Measurements from ENCODE around the gene APBA1. TPM values are rescaled to one million over a fixed set of nuclear protein-coding genes. Genes with fewer than 3 reads are reported as not detected.
"Not testable (repeated sequence)": the region's sequence is repeated elsewhere in the genome, so short reads cannot be mapped to it uniquely, and the experiment has no call there.

The APBA1 gene
- total and polyA plus RNA-seq, 12 donors, result 0.66 to 5.7 (median 2.5) TPM

GRCh38 chr9:69601698-69602097 lies 70.5 kb downstream of the APBA1 start:
- 52 to 74% methylated on average over 1 of the region's 1 CpG for WGBS, 2 donors
- H3K9me3 ChIP-seq, result peaks cover 0 to 5% (median 0%) of the 10 kb centered on the region in 11 donors
- TF ChIP-seq CTCF (IDR thresholded peaks at IDR 0.05), result no peak
- H3K36me3 ChIP-seq, result no peaks in the 10 kb centered on the region
- no peak overlapping the region for H3K4me3 ChIP-seq
- DNase-seq (no peak), ATAC-seq (no peak)
- no peaks in the 10 kb centered on the region for H3K27me3 ChIP-seq
- intact Hi-C loops (cut with DNase I), result no loop called here
- no peak overlapping the region for H3K27ac ChIP-seq
- H3K4me1 ChIP-seq, result peaks cover 0 to 10% (median 0%) of the 10 kb centered on the region in 9 donors

- H3K27me3 ChIP-seq, result no peaks in the 10 kb centered on the region
- no peak overlapping the region for H3K4me3 ChIP-seq
- no peak overlapping the region for H3K27ac ChIP-seq
- peaks cover 0 to 10% (median 0%) of the 10 kb centered on the region in 9 donors for H3K4me1 ChIP-seq
- no peak for ATAC-seq
- 89 to 90% methylated on average over 7 of the region's 7 CpGs for WGBS, 2 donors
- H3K36me3 ChIP-seq, result no peaks in the 10 kb centered on the region
- DNase-seq, result no peak
- H3K9me3 ChIP-seq, result peaks cover 0 to 5% (median 0%) of the 10 kb centered on the region in 11 donors
- intact Hi-C loops (cut with DNase I), result no loop called here
- no peak for TF ChIP-seq CTCF (IDR thresholded peaks at IDR 0.05)
Observed at GRCh38 chr9:69600314-69601047, 71.7 kb downstream of the APBA1 start.

- Histone ChIP-seq H3K27me3 (no peaks in the 10 kb centered on the region), H3K4me1 (peaks cover 0 to 10% (median 0%) of the 10 kb centered on the region in 9 donors), H3K36me3 (no peaks in the 10 kb centered on the region), H3K9me3 (peaks cover 0 to 5% (median 0%) of the 10 kb centered on the region in 11 donors), H3K27ac (no peak overlapping the region), H3K4me3 (no peak overlapping the region)
- WGBS, 2 donors, result 33 to 51% methylated on average over 8 of the region's 8 CpGs
- intact Hi-C loops (cut with DNase I), result no loop called here
- no peak for DNase-seq
- no peak for ATAC-seq
- no peak for TF ChIP-seq CTCF (IDR thresholded peaks at IDR 0.05)
Observed at GRCh38 chr9:69599232-69599971, 72.8 kb downstream of the APBA1 start.

GRCh38 chr9:69596906-69597305 lies 75.3 kb downstream of the APBA1 start:
- 63% methylated on average over 1 of the region's 1 CpG for WGBS, 2 donors
- H3K27me3 ChIP-seq; H3K4me3 ChIP-seq; DNase-seq; H3K36me3 ChIP-seq; ATAC-seq; intact Hi-C loops (cut with DNase I); H3K27ac ChIP-seq; H3K9me3 ChIP-seq: not testable (repeated sequence)
- peaks cover 0 to 30% (median 14%) of the 10 kb centered on the region in 9 donors for H3K4me1 ChIP-seq
